Skin of body (tissue), 2 donors: ENCODE measurements around the gene PRDM4. TPM values are rescaled to one million over a fixed set of nuclear protein-coding genes. Genes with fewer than 3 reads are reported as not detected.
A peak's percentile ranks its signal among the peaks of the same experiment; 100 is the strongest.

ENCODE experiments used
- DNase-seq: peaks from one replicate; lab custom pipeline; 2025; lab: John Stamatoyannopoulos, UW
- total RNA-seq: library from RNA; depleted of rRNA; stranded (reverse); fragments of >200 nt; gene quantifications from one replicate; pipeline ENCODE4 v1.2.3, GENCODE V29; 2014

The PRDM4 gene
- total RNA-seq = 15.7 TPM

DNA sequence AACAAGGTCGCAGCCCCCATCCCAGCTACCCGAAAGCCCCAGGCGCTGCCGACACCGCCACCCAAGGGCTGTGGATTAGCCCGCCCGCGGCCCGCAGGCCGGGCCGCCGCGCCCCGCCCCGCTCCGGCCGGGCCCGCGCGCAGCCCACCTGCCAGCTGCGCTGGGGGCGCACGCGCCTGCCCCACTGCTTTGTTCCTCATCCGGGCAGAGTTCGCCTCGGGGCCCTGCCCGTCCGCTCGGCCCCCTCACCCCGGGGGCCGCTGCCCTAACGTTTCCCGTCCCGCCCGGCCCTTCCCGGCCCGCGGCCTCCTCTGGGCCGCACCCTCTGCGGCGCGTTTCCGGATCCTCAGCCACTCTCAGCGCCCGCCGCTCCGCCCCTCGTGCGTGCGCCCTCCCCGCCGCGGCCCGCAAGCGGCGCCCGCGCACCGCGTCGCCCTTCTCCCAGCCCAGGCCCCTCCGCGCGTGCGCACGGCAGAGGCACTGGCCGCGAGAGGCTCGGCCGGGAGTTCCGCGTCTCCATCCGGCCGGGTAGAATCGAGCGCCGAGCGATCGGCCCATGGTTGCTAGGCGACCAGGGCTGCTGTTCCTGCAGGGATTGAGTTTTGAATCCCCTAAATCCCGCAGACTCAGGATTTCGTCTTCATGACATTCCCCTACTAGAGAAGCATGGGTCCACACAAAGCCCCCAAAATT, at the start of gene PRDM4:
PRDM4 (minus strand) TSS at position 329 of the 693 bp plus-strand sequence. CDS start 622 bp downstream, outside the sequence.
- peak; percentile 96 for DNase-seq

DNA sequence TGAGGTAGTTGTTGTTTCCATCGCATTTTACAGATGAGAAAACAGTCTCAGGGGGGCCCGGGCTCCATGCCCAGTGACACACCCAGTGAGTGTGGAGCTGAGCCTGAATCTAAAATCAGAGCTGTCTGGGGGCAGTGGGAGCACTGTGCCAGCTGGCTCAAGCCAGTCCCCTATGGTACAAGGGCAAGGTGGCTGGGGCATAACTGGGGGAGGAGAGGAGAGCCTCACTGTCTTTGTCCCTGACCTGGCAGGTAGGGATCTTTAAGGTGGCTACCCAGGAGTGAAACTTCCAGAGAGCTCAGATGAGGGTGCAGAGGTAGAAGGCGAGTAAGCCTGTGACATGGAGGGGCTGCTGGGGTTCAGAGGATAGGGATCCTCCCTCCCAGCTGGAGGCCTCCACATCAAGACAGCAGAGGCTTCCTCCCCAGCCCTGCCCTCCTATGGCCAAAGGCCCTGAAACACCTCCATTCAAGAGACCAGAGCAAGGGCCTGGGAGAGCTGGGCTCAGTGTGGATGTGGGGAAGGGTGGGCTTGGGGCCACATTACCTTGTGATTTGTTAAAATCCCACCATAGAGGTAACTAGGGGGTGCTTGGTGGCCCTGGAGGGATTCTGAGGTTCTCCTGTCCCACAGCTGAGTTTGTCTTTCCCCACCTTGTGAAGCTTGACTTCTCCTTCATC, 46.7 kb upstream of the PRDM4 start:
- no peak for DNase-seq

- DNase-seq = no peak
These were observed 44.7 kb upstream of the PRDM4 start for GRCh38 chr12:107805488-107806180.

- DNase-seq = no peak
These were observed 42.2 kb upstream of the PRDM4 start for GRCh38 chr12:107803092-107803491.

DNA sequence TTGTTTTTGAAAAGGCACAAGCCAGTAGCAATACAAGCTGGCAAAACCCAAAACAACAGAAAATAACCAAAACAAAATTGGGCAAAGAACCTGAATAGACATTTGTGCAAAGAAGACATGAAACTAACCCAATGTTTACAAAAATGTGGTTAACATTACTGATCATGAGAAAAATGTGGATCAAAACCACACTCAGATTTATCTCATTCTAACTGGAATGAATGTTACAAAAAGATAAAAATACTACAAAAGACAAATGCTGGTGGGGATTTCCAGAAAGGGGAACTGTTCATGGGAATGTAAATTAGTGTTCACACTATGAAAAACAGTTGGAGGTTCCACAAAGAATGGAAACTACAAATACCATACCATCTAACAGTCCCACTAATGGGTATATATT, 40.2 kb upstream of the PRDM4 start:
- DNase-seq = no peak

GRCh38 chr12:107798580-107798979, 37.6 kb upstream of the PRDM4 start:
- no peak for DNase-seq

DNA sequence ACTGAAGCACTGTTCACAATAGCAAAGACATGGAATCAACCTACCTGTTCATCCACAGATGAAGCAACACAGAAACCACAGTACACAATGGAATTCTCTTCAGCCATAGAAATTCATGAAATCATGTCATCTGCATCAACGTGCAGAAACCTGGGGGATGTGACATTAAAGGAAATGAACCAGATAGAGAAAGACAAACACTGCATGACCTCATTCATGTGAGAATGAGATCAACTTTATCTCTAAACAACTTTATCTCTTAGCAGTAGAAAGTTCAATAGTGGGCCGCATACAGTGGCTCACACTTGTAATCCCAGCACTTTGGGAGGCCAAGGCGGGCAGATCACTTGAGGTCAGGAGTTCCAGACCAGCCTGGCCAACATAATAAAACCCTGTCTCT, 33.5 kb upstream of the PRDM4 start:
- no peak for DNase-seq

GRCh38 chr12:107791465-107792089, 30.6 kb upstream of the PRDM4 start:
- no peak for DNase-seq

- DNase-seq = no peak
These were observed 27.9 kb upstream of the PRDM4 start for GRCh38 chr12:107788690-107789458.

GRCh38 chr12:107788281-107788680, 27.3 kb upstream of the PRDM4 start:
- no peak for DNase-seq

DNA sequence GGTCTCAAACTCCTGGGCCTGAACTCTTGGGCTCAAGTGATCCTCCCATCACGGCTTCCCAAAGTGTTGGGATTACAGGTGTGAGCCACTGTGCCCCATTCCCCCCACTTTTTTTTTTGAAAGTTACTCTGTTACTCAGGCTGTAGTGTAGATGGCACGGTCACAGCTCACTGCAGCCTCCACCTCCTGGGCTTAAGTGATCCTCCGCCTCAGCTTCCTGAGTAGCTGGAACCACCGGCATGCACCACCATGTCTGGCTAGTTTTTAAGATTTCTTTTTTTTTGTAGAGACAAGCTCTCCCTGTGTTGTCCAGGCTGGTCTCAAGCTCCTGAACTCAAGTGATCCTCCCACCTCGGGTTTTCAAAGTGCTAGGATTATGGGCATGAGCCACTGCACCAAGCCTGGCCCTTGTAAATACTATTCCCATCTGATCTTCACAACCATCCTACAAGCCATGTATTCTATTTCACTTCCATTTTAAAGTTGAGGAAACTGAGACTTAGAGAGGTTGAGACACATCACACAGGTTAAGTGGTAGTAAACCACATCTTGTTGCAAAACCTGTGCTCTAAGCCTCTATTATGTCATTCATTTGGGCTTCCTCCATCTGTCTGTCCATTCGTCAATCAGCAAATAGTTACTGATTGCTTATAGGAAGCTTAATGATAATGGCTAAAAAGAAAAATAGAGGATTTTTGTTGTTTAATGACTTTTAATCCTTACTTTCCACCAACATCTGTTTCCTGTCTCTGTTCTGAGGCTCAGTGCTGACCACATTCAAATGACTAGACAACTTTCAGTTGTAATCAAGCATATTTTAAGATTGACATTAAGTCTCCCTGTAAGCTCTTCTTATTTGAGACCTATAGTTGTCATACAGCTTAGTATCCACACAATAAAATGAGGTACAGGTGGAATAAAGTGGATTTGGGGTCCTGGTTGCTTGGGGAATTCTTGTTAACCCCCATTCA, 22.8 kb upstream of the PRDM4 start:
- DNase-seq = no peak

DNA sequence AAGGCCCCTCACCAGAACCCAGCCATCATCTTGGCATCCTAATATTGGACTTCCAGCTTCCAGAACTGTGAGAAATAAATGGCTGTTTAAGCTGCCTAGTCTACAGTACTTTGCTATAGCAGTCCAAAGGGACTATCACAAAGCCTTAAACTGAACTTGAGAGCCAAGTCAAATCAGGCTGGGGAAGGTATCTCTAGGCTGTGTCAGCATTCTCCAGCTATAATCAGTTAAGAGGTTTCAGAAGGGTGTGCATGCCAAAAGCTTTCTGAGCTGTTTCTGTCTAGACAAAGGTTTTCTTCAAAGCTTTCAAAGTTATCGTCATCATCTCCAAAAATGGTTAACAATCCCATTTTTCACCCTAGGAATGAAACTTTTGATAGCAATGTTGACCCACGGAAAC, 21.1 kb upstream of the PRDM4 start:
- DNase-seq = no peak

DNA sequence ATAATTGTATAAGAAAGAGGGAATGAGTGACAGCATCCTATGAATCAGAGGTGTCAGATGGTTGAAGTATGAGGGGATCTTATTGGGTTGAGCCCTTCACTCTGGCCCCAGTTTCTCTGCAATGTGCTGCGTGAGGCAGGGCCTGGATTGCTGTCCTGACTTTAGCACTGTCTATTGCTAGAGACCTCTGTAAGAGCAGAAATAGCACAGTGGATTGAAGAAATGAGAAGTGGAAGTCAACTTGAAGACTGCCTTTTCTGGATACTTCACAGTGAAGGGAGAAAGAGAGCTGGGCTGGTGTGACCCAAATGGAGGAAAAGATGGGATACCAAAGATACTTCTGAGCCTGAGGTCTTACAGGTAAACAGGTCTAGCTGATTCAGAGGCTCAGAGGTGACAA, 19.4 kb upstream of the PRDM4 start:
- DNase-seq = no peak

- DNase-seq = no peak
These were observed 18.3 kb upstream of the PRDM4 start for GRCh38 chr12:107779077-107779831.

- no peak for DNase-seq
These were observed 17.6 kb upstream of the PRDM4 start for GRCh38 chr12:107778383-107779025.

DNA sequence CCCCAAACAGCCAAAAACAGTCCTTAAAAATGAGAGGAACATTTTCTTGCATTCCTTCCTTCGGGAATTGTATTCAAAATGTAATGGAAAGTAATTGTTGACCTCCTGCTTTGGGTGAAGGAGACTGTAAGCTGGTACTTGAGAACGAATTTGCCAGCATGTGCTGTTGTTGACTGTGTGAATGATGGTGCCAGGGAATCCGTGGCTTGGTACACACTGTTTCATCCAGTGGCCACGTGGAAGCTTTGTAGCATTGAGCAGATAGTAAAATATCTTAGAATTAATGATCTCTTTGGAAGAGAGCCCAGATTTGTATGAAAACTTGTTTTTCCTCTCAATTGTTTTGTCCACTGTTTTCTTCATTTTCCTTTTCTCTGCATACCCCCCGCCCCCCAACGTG, 15.2 kb upstream of the PRDM4 start:
- DNase-seq = no peak

DNA sequence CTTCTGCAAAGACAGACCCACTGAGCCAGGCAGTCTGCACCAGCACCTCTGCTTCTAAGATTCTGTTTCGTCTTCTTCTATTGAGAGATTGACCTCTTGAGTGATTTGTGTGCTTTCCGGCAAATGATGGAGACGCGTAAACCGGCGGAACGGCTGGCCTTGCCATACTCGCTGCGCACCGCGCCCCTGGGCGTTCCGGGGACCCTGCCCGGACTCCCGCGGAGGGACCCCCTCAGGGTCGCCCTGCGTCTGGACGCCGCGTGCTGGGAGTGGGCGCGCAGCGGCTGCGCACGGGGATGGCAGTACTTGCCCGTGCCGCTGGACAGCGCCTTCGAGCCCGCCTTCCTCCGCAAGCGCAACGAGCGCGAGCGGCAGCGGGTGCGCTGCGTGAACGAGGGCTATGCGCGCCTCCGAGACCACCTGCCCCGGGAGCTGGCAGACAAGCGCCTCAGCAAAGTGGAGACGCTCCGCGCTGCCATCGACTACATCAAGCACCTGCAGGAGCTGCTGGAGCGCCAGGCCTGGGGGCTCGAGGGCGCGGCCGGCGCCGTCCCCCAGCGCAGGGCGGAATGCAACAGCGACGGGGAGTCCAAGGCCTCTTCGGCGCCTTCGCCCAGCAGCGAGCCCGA, 14.3 kb upstream of the PRDM4 start:
- DNase-seq = no peak

DNA sequence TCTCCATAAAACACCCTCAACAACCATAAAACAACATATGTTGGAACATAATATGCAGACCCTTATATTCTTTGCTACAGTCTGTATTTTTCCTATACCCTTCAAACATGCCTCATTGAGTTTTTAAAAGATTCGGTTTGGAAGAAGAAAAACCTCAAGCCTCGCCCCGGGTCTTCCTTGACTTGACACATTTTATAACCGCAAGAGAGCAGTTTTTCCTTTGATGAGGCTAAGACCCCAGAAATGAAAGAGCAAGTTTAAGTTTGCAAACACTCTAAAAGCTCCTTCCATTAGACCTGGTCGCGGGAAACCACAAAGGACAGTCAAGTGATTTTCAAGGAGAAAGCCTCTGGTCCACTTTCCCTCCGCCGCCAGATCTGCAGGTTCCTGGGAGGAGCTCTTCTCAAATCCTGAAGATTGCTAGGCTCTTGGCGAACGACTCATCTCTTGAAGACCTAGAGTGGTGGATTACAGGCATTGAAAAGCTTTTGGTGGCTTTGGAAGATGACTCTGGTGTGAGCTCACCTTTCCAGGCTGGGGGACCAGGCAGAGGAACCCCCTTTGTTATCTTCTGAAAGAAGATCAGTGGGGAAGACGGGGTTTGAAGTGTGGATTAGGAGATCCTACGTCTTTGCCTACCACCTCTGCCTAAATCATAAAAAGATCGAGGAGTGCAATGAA, 13.6 kb upstream of the PRDM4 start, which contains the start of gene ASCL4:
ASCL4 (plus strand) TSS at position 356 of the 681 bp plus-strand sequence. CDS start 515 bp downstream, outside the sequence.
- DNase-seq = no peak
